ENCODE results near the gene ZBTB18.

The ZBTB18 gene

GRCh38 chr1:244089561-244089960 is 38.5 kb downstream of the ZBTB18 start:
- no peaks in the 10 kb centered on the region for H3K9me2 ChIP-seq (replicated peaks; ENCODE audit: insufficient read depth, low read length)

GRCh38 chr1:244090645-244091044 is 39.6 kb downstream of the ZBTB18 start:
- Histone ChIP-seq H3K36me3 (ENCODE audit: low read length) (no peaks in the 10 kb centered on the region), H4K20me1 (ENCODE audit: low read depth, low read length) (no peaks in the 10 kb centered on the region), H3K79me2 (ENCODE audit: insufficient read depth, low read length) (no peaks in the 10 kb centered on the region), H3K27me3 (ENCODE audit: low read length) (no peaks in the 10 kb centered on the region), H3K9ac (ENCODE audit: low read length) (no peak overlapping the region), H3K9me3 (ENCODE audit: insufficient read depth, low read length) (no peaks in the 10 kb centered on the region), H3K9me2 (replicated peaks; ENCODE audit: insufficient read depth, low read length) (no peaks in the 10 kb centered on the region), H3K4me3 (ENCODE audit: insufficient read depth, low read length, poor library complexity, severe bottlenecking) (no peak overlapping the region), H3K27ac (ENCODE audit: low read depth, low read length) (no peak overlapping the region), H3K4me2 (ENCODE audit: low read depth, low read length, poor library complexity, severe bottlenecking) (no peak overlapping the region), H2AFZ (ENCODE audit: low read depth, low read length, severe bottlenecking) (no peak overlapping the region), H3F3A (ENCODE audit: insufficient read depth) (no peaks in the 10 kb centered on the region)
- TF ChIP-seq CTCF (IDR thresholded peaks at IDR 0.05; ENCODE audit: insufficient read depth, low read length, poor library complexity, severe bottlenecking): no peak
- no peak for TF ChIP-seq EZH2phosphoT487 (conservative IDR thresholded peaks at IDR 0.05; ENCODE audit: low read length)

More at GRCh38 chr1:244089561-244089960, 38.5 kb downstream of the ZBTB18 start:
- Histone ChIP-seq H3F3A (ENCODE audit: insufficient read depth) (no peaks in the 10 kb centered on the region), H3K9me3 (ENCODE audit: insufficient read depth, low read length) (no peaks in the 10 kb centered on the region), H3K27ac (ENCODE audit: low read depth, low read length) (no peak overlapping the region), H3K4me3 (ENCODE audit: insufficient read depth, low read length, poor library complexity, severe bottlenecking) (no peak overlapping the region), H4K20me1 (ENCODE audit: low read depth, low read length) (no peaks in the 10 kb centered on the region), H2AFZ (ENCODE audit: low read depth, low read length, severe bottlenecking) (no peak overlapping the region), H3K27me3 (ENCODE audit: low read length) (no peaks in the 10 kb centered on the region), H3K4me2 (ENCODE audit: low read depth, low read length, poor library complexity, severe bottlenecking) (no peak overlapping the region), H3K36me3 (ENCODE audit: low read length) (no peaks in the 10 kb centered on the region), H3K79me2 (ENCODE audit: insufficient read depth, low read length) (no peaks in the 10 kb centered on the region), H3K9ac (ENCODE audit: low read length) (no peak overlapping the region)
- TF ChIP-seq EZH2phosphoT487 (conservative IDR thresholded peaks at IDR 0.05; ENCODE audit: low read length): no peak

- no peaks in the 10 kb centered on the region for H3K79me2 ChIP-seq (ENCODE audit: insufficient read depth, low read length)
- H3K36me3 ChIP-seq (ENCODE audit: low read length): no peaks in the 10 kb centered on the region
- H3F3A ChIP-seq (ENCODE audit: insufficient read depth): no peaks in the 10 kb centered on the region
- H3K4me2 ChIP-seq (ENCODE audit: low read depth, low read length, poor library complexity, severe bottlenecking): no peak overlapping the region
- no peaks in the 10 kb centered on the region for H3K9me2 ChIP-seq (replicated peaks; ENCODE audit: insufficient read depth, low read length)
- H2AFZ ChIP-seq (ENCODE audit: low read depth, low read length, severe bottlenecking): no peak overlapping the region
- H4K20me1 ChIP-seq (ENCODE audit: low read depth, low read length): no peaks in the 10 kb centered on the region
- H3K27me3 ChIP-seq (ENCODE audit: low read length): no peaks in the 10 kb centered on the region
- H3K9ac ChIP-seq (ENCODE audit: low read length): no peak overlapping the region
- TF ChIP-seq EZH2phosphoT487 (conservative IDR thresholded peaks at IDR 0.05; ENCODE audit: low read length) (no peak), CTCF (IDR thresholded peaks at IDR 0.05; ENCODE audit: insufficient read depth, low read length, poor library complexity, severe bottlenecking) (no peak)
- H3K4me3 ChIP-seq (ENCODE audit: insufficient read depth, low read length, poor library complexity, severe bottlenecking): no peak overlapping the region
- no peak overlapping the region for H3K27ac ChIP-seq (ENCODE audit: low read depth, low read length)
- no peaks in the 10 kb centered on the region for H3K9me3 ChIP-seq (ENCODE audit: insufficient read depth, low read length)
Measured at GRCh38 chr1:244092293-244092963, 41.3 kb downstream of the ZBTB18 start.

- H3K36me3 ChIP-seq (ENCODE audit: low read length): no peaks in the 10 kb centered on the region
Measured at GRCh38 chr1:244092964-244093638, 42.0 kb downstream of the ZBTB18 start.

More at GRCh38 chr1:244092964-244093638, 42.0 kb downstream of the ZBTB18 start:
- Histone ChIP-seq H3K79me2 (ENCODE audit: insufficient read depth, low read length) (no peaks in the 10 kb centered on the region), H3K27me3 (ENCODE audit: low read length) (no peaks in the 10 kb centered on the region), H3K9ac (ENCODE audit: low read length) (no peak overlapping the region), H3K9me3 (ENCODE audit: insufficient read depth, low read length) (no peaks in the 10 kb centered on the region), H4K20me1 (ENCODE audit: low read depth, low read length) (no peaks in the 10 kb centered on the region), H3F3A (ENCODE audit: insufficient read depth) (no peaks in the 10 kb centered on the region), H3K27ac (ENCODE audit: low read depth, low read length) (no peak overlapping the region), H3K4me2 (ENCODE audit: low read depth, low read length, poor library complexity, severe bottlenecking) (no peak overlapping the region), H2AFZ (ENCODE audit: low read depth, low read length, severe bottlenecking) (no peak overlapping the region), H3K4me3 (ENCODE audit: insufficient read depth, low read length, poor library complexity, severe bottlenecking) (no peak overlapping the region), H3K9me2 (replicated peaks; ENCODE audit: insufficient read depth, low read length) (no peaks in the 10 kb centered on the region)
- TF ChIP-seq EZH2phosphoT487 (conservative IDR thresholded peaks at IDR 0.05; ENCODE audit: low read length) (no peak), CTCF (IDR thresholded peaks at IDR 0.05; ENCODE audit: insufficient read depth, low read length, poor library complexity, severe bottlenecking) (no peak)
